GM11168 (cell line): ENCODE measurements around the gene NEK6.

ENCODE experiments used
- in situ Hi-C: fragments of 300-500 bp; cut with MboI; formaldehyde crosslinking; loops from one replicate; pipeline ENCODE4 v1.12.0; 2022; ENCODE audit warnings: low sequenced_read_pairs; ENCODE audit not compliant: unreplicated experiment

NEK6 gene

GRCh38 chr9:124260769-124261603, 3.2 kb downstream of the NEK6 start:
- in situ Hi-C loops = no loop called here

DNA sequence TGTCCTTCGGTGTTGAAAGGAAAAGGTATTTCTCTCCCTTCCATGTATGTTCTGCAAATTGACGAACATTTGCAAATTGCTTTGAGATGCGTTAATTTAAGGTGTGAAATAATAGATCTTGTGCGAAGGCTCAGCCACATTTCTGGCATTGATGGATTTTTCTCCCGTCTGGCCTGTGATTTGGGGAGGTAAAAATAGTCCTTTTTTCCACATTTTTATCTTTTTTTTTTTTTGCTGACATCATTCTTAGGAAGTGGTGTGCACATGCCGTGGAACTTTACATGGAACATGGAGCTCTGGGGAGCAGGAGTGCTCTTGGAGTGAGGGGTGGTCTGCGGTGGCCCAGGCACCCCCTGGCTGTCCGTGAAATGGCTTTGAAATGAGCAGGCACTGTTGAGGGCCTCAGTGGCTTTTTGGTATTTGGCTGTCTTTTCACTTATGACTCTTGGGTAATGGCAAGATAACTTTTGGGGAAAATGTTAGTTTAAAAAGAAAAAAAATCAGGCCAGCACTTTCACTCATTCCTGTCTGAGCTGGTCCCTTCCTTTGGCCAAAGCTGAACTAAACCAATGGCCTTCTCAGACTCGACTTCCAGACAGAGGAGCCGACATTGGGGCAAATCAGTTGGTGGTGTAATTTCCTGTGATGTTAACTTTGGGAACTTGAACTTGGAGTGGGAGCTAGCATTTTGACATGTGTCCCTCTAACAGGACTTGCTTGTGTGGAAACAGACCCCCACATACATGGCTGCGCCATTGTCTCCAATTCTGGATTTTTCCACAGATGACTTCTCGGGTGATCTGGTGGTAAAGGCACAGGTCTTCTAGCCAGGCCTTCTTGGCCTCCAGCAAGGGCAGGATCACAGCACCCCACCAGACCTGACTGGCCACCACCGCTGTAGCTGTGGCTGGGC, 4.2 kb downstream of the NEK6 start:
- in situ Hi-C loops = no loop called here

DNA sequence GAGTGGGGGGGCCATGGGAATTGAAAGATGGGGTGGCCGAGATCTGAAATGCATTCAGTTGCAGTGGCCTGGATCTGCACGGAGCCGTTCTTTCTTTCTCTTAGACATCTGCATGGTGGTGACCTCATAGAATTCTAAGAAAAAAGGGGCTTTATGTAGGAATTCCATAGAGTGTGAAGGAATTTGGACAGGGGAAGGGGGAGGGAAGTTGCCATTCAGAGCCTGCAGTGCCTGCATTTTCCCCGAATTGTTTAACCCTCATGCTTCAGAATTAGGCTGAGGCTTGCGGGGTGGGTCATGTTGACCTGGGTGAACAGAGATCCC, 4.9 kb downstream of the NEK6 start:
- in situ Hi-C loops = no loop called here

- in situ Hi-C loops = no loop called here
These were observed 5.5 kb downstream of the NEK6 start for GRCh38 chr9:124263213-124263612.

DNA sequence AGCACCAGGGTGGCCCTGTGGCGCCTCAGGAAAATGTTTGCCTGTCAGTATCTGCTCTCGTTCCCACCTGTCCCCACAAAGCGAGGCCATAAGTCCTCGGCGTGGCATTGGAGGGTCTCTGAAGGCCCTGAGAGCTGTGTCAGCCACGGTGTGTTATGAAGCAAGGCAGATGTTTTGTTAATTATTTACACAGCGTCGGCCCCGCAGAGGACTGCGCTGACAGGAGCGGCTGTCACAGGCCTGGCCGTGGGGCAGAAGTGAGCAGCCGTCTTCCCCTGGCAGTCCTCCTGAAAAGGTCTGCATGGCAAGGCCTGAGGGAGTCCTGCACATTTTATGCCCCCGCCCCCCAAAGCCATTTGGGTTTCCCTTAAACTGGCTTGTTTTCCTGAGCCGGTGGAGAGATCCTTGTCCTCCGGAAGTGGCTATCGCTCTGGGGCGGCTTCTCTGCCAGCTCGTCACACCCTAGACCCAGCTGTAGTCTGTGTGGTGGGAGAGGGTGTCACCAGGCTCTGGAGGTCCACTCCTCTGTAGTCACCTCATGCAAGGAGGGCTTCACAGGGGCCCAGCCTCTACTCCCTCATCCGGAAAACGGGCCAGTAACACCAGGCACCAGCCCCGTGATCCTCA, 6.2 kb downstream of the NEK6 start:
- in situ Hi-C loops = no loop called here

DNA sequence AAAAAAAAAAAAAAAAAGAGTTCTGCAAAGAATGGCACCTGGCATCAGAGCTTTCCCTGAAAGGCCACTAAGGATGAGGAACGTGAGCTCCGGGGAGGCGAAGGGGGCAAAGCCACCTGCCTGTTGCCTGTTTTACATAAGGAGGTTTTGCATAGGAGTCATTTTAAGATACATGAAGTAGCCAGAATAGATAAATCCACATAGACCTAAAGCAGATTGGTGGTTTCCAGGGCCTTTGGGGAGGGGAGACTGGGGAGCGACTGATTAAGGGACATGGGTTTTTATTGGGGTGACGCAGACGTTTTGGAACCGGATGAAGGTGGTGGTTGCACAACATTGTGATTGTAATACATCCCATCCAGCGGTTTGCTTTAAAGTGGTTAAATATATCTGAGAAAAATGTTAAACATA, 7.1 kb downstream of the NEK6 start:
- in situ Hi-C loops = no loop called here

DNA sequence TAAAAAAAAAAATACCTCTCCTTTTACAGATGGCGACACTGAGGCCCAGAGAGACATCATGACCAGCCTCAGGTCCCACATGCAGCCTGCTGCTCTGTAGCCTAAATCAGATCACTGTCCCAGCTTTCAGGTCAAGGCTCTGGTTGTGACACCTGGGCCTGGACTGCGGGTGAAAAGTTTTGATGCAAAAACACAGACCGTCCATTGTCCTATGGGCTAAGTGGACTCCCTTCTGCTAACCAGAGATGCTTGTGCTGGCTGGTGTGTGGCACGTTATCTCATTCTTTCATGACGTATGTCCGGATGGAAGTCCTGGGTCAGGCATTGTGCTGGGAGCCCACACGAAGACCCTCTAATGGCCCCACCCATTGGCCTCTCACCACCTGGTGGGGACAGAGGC, 7.8 kb downstream of the NEK6 start:
- in situ Hi-C loops = no loop called here

- in situ Hi-C loops = no loop called here
These were observed 8.5 kb downstream of the NEK6 start for GRCh38 chr9:124266139-124266825.

- in situ Hi-C loops = no loop called here
These were observed 9.1 kb downstream of the NEK6 start for GRCh38 chr9:124266826-124267201.

DNA sequence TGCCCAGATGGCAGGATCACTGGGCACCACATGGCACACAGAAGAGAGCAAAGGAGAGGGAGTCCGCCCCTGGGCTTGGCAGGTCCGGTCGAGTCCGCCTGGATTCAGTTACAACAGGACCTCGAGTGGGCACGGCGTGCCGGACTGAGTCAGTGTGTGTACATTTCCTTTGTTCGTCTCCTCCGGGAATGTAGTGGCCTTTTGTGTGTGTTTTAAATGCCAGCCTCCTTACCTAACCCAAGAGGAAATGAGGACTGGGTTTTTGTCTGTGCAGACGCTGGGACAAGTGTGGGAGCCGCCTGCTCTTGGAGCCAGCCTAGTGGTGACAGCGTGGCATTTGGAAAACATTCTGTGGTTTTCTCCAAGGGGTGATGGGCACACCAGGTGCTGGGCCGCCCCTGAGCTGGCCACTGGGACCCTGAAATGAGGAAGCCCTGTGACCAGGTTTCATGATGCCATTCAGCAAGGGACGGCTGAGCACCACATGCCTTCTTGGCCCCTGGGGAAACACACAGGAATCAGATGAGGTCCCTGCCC, 9.6 kb downstream of the NEK6 start:
- in situ Hi-C loops = no loop called here

GRCh38 chr9:124268248-124268647, 10.5 kb downstream of the NEK6 start:
- in situ Hi-C loops = no loop called here

DNA sequence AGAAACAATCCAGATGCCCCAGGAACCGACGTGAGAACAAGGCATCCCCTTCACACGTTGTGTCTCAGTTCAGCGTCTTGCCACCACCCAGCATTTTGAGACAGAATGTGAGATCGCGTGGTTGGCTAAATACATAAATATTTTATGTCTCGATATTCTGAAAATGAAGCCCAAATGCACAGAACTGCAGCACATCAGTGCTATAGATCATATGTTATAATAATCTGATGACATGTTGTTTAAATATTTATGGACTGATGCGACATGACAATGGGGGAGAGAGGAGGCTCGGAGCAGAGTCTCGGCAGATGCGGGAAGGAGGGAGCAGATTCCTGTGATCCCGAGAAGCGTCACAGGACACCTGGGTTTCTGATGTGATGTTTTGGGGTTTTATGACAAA, 10.9 kb downstream of the NEK6 start:
- in situ Hi-C loops = no loop called here

DNA sequence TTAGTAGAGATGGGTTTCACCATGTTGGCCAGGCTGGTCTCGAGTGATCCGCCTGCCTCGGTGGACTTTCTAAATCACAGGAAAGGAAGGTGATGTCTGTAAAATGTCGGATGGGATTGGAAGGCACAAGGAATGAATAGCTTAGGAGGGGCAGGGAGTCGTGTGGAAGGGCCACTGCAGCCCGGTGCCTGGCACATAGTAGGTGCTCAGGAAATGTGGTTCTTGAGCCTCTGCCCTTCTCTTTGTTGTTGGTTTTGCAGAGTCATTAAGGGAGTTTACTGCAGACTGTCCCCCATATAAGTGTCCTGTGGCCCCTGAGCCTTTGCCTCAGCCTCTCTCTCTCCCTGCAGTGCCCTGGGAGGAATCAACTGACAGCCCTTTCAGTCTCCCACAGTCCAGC, 11.8 kb downstream of the NEK6 start:
- in situ Hi-C loops = no loop called here

GRCh38 chr9:124270504-124271335, 13.0 kb downstream of the NEK6 start:
- in situ Hi-C loops = no loop called here

DNA sequence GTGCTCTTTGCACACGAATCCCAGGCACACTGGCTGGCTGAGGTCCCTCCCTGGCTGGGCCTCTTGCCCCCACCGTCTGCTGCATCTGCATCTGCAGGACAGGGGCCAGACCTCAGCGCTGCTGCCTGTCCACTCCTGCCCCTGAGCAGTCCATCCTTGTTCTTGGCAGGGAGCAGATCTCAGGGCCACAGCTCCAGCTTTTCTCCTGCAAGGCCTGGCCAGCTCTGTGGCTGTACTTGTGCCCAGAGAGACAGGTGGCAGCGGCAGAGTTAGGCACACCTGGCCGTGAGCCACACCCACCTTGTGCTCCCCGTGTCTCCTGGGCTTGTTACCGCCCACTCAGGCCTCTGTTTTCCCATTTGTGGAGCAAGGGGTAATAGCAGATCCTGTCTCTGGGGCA, 13.9 kb downstream of the NEK6 start:
- in situ Hi-C loops = no loop called here

DNA sequence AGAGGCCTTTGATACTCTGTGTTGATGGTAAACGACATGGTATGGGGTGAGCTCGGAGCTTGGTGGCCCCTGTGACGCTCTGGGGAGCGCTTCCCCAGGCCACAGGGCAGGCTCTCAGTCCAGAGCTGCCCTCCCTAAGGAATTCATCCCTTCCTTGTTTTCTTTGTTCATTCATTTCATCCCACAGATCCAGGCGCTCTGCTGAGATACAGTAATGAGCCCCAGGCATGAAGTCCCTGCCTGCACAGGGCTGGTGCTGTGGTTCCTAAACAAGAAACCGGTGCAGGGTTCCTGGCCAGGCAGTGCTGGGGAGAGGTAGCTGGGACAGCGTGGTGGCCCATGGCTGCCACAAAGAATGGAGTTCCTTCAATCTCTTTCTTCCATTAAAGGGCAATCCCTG, 14.4 kb downstream of the NEK6 start:
- in situ Hi-C loops = no loop called here

GRCh38 chr9:124272979-124273378, 15.2 kb downstream of the NEK6 start:
- in situ Hi-C loops = no loop called here

DNA sequence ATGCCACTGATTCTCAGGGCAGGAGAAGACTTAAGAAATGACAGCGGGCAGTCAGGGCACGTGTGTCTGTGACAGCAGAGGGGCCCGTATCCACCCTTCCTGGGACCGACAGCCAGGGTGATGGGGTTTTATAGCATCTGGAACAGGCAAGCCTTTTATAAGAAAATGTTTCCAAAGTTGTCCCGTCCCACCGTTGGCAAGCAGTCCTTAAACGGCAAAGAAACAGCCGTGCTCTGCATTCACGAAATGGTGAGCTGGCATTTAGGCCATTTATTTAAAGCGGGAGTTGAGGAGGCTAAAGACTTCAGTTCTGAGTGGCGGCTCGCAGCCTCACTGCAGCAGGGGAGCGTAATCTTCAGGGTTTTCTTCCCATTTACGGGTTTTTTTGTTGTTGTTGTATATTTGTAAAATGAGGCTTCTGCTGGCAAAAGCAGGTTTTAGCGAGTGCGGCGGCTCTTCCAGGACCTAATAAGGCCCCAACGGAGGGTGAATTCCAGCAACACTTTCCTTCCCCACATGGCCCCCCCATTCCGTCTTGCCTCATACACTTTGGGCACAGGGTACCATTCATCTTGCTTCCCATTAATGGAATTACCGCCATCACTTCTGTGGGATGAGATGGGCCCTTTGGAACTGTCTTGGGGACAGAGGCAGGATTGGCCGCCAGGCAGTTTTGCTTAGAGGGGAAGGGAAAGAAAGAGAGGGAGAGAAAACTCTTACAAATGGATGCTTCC, 15.8 kb downstream of the NEK6 start:
- in situ Hi-C loops = no loop called here

DNA sequence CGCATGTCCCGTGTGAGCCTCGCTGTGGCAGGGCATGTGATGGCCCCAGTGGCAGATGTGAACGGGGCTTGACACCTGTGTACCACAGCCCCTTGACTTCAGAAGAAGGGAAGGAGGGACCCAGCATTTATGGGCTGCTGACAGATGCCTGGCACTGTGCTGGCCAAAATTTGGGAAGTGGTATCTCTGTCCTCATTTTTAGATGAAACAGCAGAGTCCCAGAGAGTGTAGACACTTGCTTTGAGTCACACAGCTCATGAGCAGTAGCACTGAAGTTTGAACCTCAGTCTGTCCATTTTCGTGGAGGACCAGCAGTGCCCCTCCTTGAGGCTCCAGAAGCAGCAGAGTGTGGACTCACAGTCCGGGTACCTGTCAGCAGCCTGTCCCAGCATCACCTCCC, 16.5 kb downstream of the NEK6 start:
- in situ Hi-C loops = no loop called here
